Activated CD8-positive, alpha-beta T cell treated with anti-CD3 and anti-CD28 coated beads, Interleukin-2, amount 10 ng/mL, durations not matched to agents 7 days and 5 days (primary cell): ENCODE measurements around the gene NLK. TPM values are rescaled to one million over a fixed set of nuclear protein-coding genes. Genes with fewer than 3 reads are reported as not detected.
"Not testable (repeated sequence)": the region's sequence is repeated elsewhere in the genome, so short reads cannot be mapped to it uniquely, and the experiment has no call there.

ENCODE experiments used
- ATAC-seq: fragments of 150-1000 bp; cut with Tn5 transposase; one replicate; pipeline ENCODE4 v1.10.0; 2021; ENCODE audit warnings: moderate library complexity
- CTCF ChIA-PET: fragments of 350-600 bp; sonication (Branson Sonifier 250); formaldehyde crosslinking; loops from one replicate; lab custom pipeline; 2021; ENCODE audit warnings: antibody characterized with exemption; lab: Charles Lee
- POLR2A ChIA-PET: fragments of 350-600 bp; sonication (Branson Sonifier 250); formaldehyde crosslinking; loops from one replicate; lab custom pipeline; 2021; ENCODE audit warnings: antibody characterized with exemption; lab: Charles Lee
- DNase-seq: peaks from one replicate; pipeline ENCODE4 v3.0.0-alpha.2; 2020
- H3K27ac Mint-ChIP-seq: one replicate; pipeline ENCODE4 v1.8.0; 2021; ENCODE audit warnings: mild to moderate bottlenecking, mixed read lengths
- H3K27me3 Mint-ChIP-seq: one replicate; pipeline ENCODE4 v1.8.0; 2021; ENCODE audit warnings: low read depth, mixed read lengths
- H3K36me3 Mint-ChIP-seq: one replicate; pipeline ENCODE4 v1.8.0; 2021; ENCODE audit warnings: low read depth, mixed read lengths
- H3K4me1 Mint-ChIP-seq: one replicate; pipeline ENCODE4 v1.8.0; 2021; ENCODE audit warnings: low read depth, mixed read lengths
- H3K4me3 Mint-ChIP-seq: one replicate; pipeline ENCODE4 v1.8.0; 2021; ENCODE audit warnings: mild to moderate bottlenecking, mixed read lengths
- H3K9me3 Mint-ChIP-seq: one replicate; pipeline ENCODE4 v1.8.0; 2022; ENCODE audit warnings: mixed read lengths; ENCODE audit not compliant: insufficient read depth
- total RNA-seq, 2 experiments: library from RNA; stranded (reverse); gene quantifications; one replicate each; pipeline ENCODE4 v1.2.3, GENCODE V29; 2021

The NLK gene
- total RNA-seq, 2 experiments from 2014 or later, result 11.2 to 12.0 TPM

DNA sequence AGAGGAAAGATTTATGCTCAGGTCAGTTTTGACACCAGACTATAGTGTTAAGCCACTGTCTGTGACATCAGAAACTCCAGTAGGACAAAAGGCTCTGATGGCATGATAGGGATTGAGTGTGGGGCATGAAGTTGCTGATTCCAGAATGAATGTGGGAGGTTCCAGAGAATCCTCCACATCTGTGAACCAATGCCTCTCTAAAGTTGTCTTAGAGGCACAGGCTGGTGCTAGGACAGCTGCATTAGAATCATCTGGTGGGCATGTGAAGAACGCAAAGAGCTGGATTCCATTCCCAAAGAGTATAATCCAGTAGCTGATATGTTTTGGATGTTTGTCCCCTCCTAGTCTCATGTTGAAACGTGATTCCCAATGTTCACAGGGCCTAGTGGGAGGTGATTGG lies 32.1 kb upstream of the NLK start:
- peaks cover 14% of the 10 kb centered on the region for H3K27me3 Mint-ChIP-seq
- CTCF ChIA-PET, result no interaction called here
- no peaks in the 10 kb centered on the region for H3K4me1 Mint-ChIP-seq
- ATAC-seq (no peak), DNase-seq (no peak)
- no peaks in the 10 kb centered on the region for H3K9me3 Mint-ChIP-seq
- H3K4me3 Mint-ChIP-seq, result no peak overlapping the region
- H3K27ac Mint-ChIP-seq, result no peak overlapping the region
- no peaks in the 10 kb centered on the region for H3K36me3 Mint-ChIP-seq
- POLR2A ChIA-PET, result no interaction called here

- Mint-ChIP-seq H3K4me1 (no peaks in the 10 kb centered on the region), H3K27ac (no peak overlapping the region), H3K36me3 (no peaks in the 10 kb centered on the region), H3K4me3 (no peak overlapping the region), H3K9me3 (no peaks in the 10 kb centered on the region), H3K27me3 (peaks cover 22% of the 10 kb centered on the region)
- ChIA-PET CTCF (no interaction called here), POLR2A (no interaction called here)
- no peak for ATAC-seq
- DNase-seq, result no peak
Observed at GRCh38 chr17:28018439-28019070, 23.9 kb upstream of the NLK start.

GRCh38 chr17:28020515-28020914 lies 22.0 kb upstream of the NLK start:
- no peak for ATAC-seq
- H3K4me3 Mint-ChIP-seq, result no peak overlapping the region
- H3K9me3 Mint-ChIP-seq, result no peaks in the 10 kb centered on the region
- POLR2A ChIA-PET, result no interaction called here
- no peak overlapping the region for H3K27ac Mint-ChIP-seq
- DNase-seq, result no peak
- no peaks in the 10 kb centered on the region for H3K36me3 Mint-ChIP-seq
- H3K27me3 Mint-ChIP-seq, result peaks cover 15% of the 10 kb centered on the region
- H3K4me1 Mint-ChIP-seq, result no peaks in the 10 kb centered on the region
- CTCF ChIA-PET, result no interaction called here

DNA sequence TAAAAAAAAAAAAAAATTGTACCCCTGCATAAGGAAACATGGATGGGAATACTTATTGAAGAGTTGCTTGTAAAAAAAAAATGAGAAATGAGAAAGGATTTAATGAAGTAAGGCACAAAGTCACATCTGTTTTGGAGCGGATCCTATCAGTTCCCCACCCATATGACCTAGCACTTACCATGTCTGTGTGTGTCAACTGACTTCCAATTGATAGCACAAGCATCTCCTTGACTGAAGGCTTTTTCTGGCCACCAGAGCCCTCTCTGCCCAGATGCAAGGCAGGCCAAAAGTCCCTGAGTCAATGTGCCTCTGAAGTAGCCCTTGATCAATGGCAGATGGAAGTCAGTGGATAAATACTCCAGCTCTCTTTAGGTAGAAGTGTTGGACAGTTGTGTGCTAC lies 13.4 kb upstream of the NLK start:
- no peak overlapping the region for H3K4me3 Mint-ChIP-seq
- H3K36me3 Mint-ChIP-seq, result no peaks in the 10 kb centered on the region
- peaks cover 6% of the 10 kb centered on the region for H3K4me1 Mint-ChIP-seq
- ChIA-PET POLR2A (no interaction called here), CTCF (no interaction called here)
- no peak for ATAC-seq
- H3K27ac Mint-ChIP-seq, result no peak overlapping the region
- no peaks in the 10 kb centered on the region for H3K27me3 Mint-ChIP-seq
- DNase-seq, result no peak
- H3K9me3 Mint-ChIP-seq, result no peaks in the 10 kb centered on the region

- no peaks in the 10 kb centered on the region for H3K36me3 Mint-ChIP-seq
- ChIA-PET CTCF (interaction anchor here (0.7 to 1.3 kb wide), 3 partner anchors 17 to 221 kb away, joined by 3 read pairs; no protein-coding TSS in a partner anchor), POLR2A (no interaction called here)
- ATAC-seq (no peak), DNase-seq (no peak)
- H3K4me3 Mint-ChIP-seq, result no peak overlapping the region
- no peaks in the 10 kb centered on the region for H3K27me3 Mint-ChIP-seq
- H3K27ac Mint-ChIP-seq, result no peak overlapping the region
- peaks cover 11% of the 10 kb centered on the region for H3K4me1 Mint-ChIP-seq
- no peaks in the 10 kb centered on the region for H3K9me3 Mint-ChIP-seq
Observed at GRCh38 chr17:28030386-28030785, 12.1 kb upstream of the NLK start.

DNA sequence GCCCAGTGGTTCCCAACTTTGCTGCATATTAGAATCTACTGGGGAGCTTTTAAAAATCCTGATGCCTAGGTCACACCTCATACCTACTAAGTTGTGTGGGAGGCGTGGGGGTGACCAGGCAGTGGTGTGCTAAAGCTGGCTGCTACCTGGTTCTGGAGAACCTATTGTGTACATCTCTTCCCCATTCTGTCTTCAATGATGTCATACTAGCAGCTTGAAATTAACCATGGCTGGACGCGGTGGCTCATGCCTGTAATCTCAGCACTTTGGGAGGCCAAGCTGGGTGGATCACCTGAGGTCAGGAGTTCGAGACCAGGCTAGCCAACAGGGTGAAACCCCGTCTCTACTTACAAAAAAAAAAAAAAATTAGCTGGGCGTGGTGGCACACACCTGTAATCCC lies 11.3 kb upstream of the NLK start:
- ChIA-PET CTCF (interaction anchor here (1.1 kb wide), 1 partner anchor 22 kb away, joined by 3 read pairs; no protein-coding TSS in a partner anchor), POLR2A (no interaction called here)
- Mint-ChIP-seq H3K4me3 (no peak overlapping the region), H3K9me3 (no peaks in the 10 kb centered on the region), H3K27me3 (peaks cover 3% of the 10 kb centered on the region), H3K27ac (no peak overlapping the region), H3K36me3 (no peaks in the 10 kb centered on the region), H3K4me1 (peaks cover 11% of the 10 kb centered on the region)
- no peak for DNase-seq
- no peak for ATAC-seq

GRCh38 chr17:28033972-28034714 lies 8.3 kb upstream of the NLK start:
- H3K9me3 Mint-ChIP-seq, result no peaks in the 10 kb centered on the region
- POLR2A ChIA-PET, result no interaction called here
- H3K27me3 Mint-ChIP-seq, result peaks cover 7% of the 10 kb centered on the region
- DNase-seq (no peak), ATAC-seq (no peak)
- H3K4me1 Mint-ChIP-seq, result peaks cover 13% of the 10 kb centered on the region
- H3K27ac Mint-ChIP-seq, result no peak overlapping the region
- H3K4me3 Mint-ChIP-seq, result no peak overlapping the region
- H3K36me3 Mint-ChIP-seq, result no peaks in the 10 kb centered on the region
- CTCF ChIA-PET, result no interaction called here

DNA sequence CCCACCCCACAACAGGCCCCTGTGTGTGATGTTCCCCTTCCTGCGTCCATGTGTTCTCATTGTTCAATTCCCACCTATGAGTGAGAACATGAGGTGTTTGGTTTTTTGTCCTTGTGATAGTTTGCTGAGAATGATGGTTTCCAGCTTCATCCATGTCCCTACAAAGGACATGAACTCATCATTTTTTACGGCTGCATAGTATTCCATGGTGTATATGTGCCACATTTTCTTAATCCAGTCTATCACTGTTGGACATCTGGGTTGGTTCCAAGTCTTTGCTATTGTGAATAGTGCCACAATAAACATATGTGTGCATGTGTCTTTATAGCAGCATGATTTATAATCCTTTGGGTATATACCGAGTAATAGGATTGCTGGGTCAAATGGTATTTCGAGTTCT lies 7.0 kb upstream of the NLK start:
- H3K27ac Mint-ChIP-seq, H3K4me3 Mint-ChIP-seq, H3K36me3 Mint-ChIP-seq, H3K9me3 Mint-ChIP-seq, H3K27me3 Mint-ChIP-seq, CTCF ChIA-PET, DNase-seq, POLR2A ChIA-PET, ATAC-seq: not testable (repeated sequence)
- peaks cover 19% of the 10 kb centered on the region for H3K4me1 Mint-ChIP-seq

DNA sequence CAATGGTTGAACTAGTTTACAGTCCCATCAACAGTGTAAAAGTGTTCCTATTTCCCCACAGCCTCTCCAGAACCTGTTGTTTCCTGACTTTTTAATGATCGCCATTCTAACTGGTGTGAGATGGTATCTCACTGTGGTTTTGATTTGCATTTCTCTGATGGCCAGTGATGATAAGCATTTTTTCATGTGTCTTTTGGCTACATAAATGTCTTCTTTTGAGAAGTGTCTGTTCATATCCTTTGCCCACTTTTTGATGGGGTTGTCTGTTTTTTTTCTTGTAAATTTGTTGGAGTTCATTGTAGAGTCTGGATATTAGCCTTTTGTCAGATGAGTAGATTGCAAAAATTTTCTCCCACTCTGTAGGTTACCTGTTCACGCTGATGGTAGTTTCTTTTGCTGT lies 6.6 kb upstream of the NLK start:
- POLR2A ChIA-PET, H3K27ac Mint-ChIP-seq, ATAC-seq, H3K36me3 Mint-ChIP-seq, H3K27me3 Mint-ChIP-seq, H3K9me3 Mint-ChIP-seq, CTCF ChIA-PET, H3K4me3 Mint-ChIP-seq, DNase-seq: not testable (repeated sequence)
- peaks cover 23% of the 10 kb centered on the region for H3K4me1 Mint-ChIP-seq

GRCh38 chr17:28038802-28039201 lies 3.7 kb upstream of the NLK start:
- DNase-seq (no peak), ATAC-seq (no peak)
- H3K9me3 Mint-ChIP-seq, result no peaks in the 10 kb centered on the region
- CTCF ChIA-PET, result interaction anchor here (1.0 to 1.2 kb wide), 2 partner anchors 16 to 146 kb away, joined by 3 to 6 read pairs; partner anchors contain the start of gene LYRM9
- peaks cover 9% of the 10 kb centered on the region for H3K27me3 Mint-ChIP-seq
- no peak overlapping the region for H3K27ac Mint-ChIP-seq
- peaks cover 41% of the 10 kb centered on the region for H3K4me1 Mint-ChIP-seq
- POLR2A ChIA-PET, result interaction anchor here (0.7 kb wide), 1 partner anchor 297 kb away, joined by 3 read pairs; the partner anchor contains the start of genes IFT20 and TNFAIP1
- H3K4me3 Mint-ChIP-seq, result no peak overlapping the region
- peaks cover 6% of the 10 kb centered on the region for H3K36me3 Mint-ChIP-seq

GRCh38 chr17:28039251-28039650 lies 3.2 kb upstream of the NLK start:
- Mint-ChIP-seq H3K27me3 (peaks cover 9% of the 10 kb centered on the region), H3K4me1 (peaks cover 40% of the 10 kb centered on the region), H3K27ac (no peak overlapping the region), H3K9me3 (no peaks in the 10 kb centered on the region), H3K36me3 (peaks cover 8% of the 10 kb centered on the region), H3K4me3 (no peak overlapping the region)
- no peak for DNase-seq
- CTCF ChIA-PET, result interaction anchor here (1.0 to 1.2 kb wide), 2 partner anchors 16 to 146 kb away, joined by 3 to 6 read pairs; partner anchors contain the start of gene LYRM9
- POLR2A ChIA-PET, result no interaction called here
- no peak for ATAC-seq

DNA sequence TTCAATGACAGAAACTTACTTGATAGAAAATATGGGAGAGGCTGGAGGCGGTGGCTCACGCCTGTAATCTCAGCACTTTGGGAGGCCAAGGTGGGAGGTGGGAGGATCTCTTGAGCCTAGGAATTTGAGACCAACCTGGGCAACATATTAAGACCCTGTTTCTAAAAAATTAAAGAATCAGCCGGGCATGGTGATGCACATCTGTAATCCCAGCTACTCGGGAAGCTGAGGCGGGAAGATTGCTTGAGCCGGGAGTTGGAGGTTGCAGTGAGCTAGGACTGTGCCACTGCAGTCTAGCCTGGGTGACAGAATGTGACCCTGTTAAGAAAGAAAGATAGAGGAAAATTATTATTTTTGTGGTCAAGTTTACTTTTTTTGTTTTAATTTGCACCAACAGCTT lies 2.1 kb upstream of the NLK start:
- no peaks in the 10 kb centered on the region for H3K9me3 Mint-ChIP-seq
- H3K4me1 Mint-ChIP-seq, result peaks cover 46% of the 10 kb centered on the region
- peaks cover 18% of the 10 kb centered on the region for H3K36me3 Mint-ChIP-seq
- no peak overlapping the region for H3K27ac Mint-ChIP-seq
- ChIA-PET POLR2A (no interaction called here), CTCF (interaction anchor here (0.7 to 1.8 kb wide), 3 partner anchors 40 to 161 kb away, joined by 3 to 7 read pairs (median 3); partner anchors contain the start of gene LYRM9)
- DNase-seq, result no peak
- no peak for ATAC-seq
- H3K27me3 Mint-ChIP-seq, result peaks cover 9% of the 10 kb centered on the region
- peak overlapping the region; percentile 82 for H3K4me3 Mint-ChIP-seq
